Keratinocyte (primary cell): ENCODE results near the gene SYNE1. TPM values are rescaled to one million over a fixed set of nuclear protein-coding genes. Genes with fewer than 3 reads are reported as not detected.

Source experiments
- DNase-seq: peaks from one replicate; pipeline ENCODE4 v3.0.0-alpha.2; 2011; ENCODE audit warnings: low read depth, missing footprints, low spot score
- FAIRE-seq: peaks from 2 replicates; lab custom pipeline; 2011; peaks lifted over from hg19 to GRCh38; lab: Jason Lieb, UNC
- H2AFZ ChIP-seq: 2 replicates; pipeline ENCODE4 v1.6.0; 2012; ENCODE audit warnings: low read length, control low read depth, inconsistent platforms; ENCODE audit not compliant: control insufficient read depth
- H3K27ac ChIP-seq: 2 replicates; pipeline ENCODE4 v1.5.1; 2011; ENCODE audit warnings: low read length; ENCODE audit not compliant: control insufficient read depth, insufficient read depth
- H3K27me3 ChIP-seq: 3 replicates; pipeline ENCODE4 v1.6.0; 2011; ENCODE audit warnings: low read length; ENCODE audit not compliant: control insufficient read depth, insufficient read depth; ENCODE audit errors: extremely low read depth
- H3K36me3 ChIP-seq, 2 experiments: 2 replicates in 1 of 2; 3 replicates in 1 of 2; pipeline ENCODE4 v1.5.1; 2011; ENCODE audit warnings: low read length in 2 of 2, mild to moderate bottlenecking in 1 of 2; ENCODE audit not compliant: control insufficient read depth in 2 of 2, insufficient read depth in 2 of 2; ENCODE audit errors: extremely low read depth in 1 of 2
- H3K4me1 ChIP-seq: 3 replicates; pipeline ENCODE4 v1.5.1; 2011; ENCODE audit warnings: low read length; ENCODE audit not compliant: control insufficient read depth, insufficient read depth; ENCODE audit errors: extremely low read depth
- H3K4me2 ChIP-seq: 3 replicates; pipeline ENCODE4 v1.6.0; 2011; ENCODE audit warnings: low read depth, low read length; ENCODE audit not compliant: control insufficient read depth, insufficient read depth; ENCODE audit errors: extremely low read depth
- H3K4me3 ChIP-seq, 3 experiments: fragments of 200-600 bp in 1 of 3; sonication (generic) in 1 of 3; 2 replicates in 2 of 3; 3 replicates in 1 of 3; pipeline ENCODE4 v1.5.1; 2011 to 2016; ENCODE audit warnings: low read length in 3 of 3, mild to moderate bottlenecking in 3 of 3, control low read depth in 2 of 3, inconsistent platforms in 1 of 3, low read depth in 1 of 3, mixed read lengths in 1 of 3, mixed run types in 1 of 3, moderate library complexity in 1 of 3; ENCODE audit not compliant: control insufficient read depth in 2 of 3, insufficient read depth in 2 of 3; ENCODE audit errors: extremely low read depth in 1 of 3
- H3K79me2 ChIP-seq: 2 replicates; pipeline ENCODE4 v1.6.0; 2012; ENCODE audit warnings: low read length; ENCODE audit not compliant: control insufficient read depth, insufficient read depth
- H3K9ac ChIP-seq: 3 replicates; pipeline ENCODE4 v1.6.0; 2011; ENCODE audit warnings: low read length; ENCODE audit not compliant: control insufficient read depth, insufficient read depth; ENCODE audit errors: extremely low read depth
- H3K9me1 ChIP-seq: 3 replicates; pipeline ENCODE4 v1.6.0; 2011; ENCODE audit warnings: low read length; ENCODE audit not compliant: control insufficient read depth, insufficient read depth; ENCODE audit errors: extremely low read depth
- H3K9me3 ChIP-seq: 2 replicates; pipeline ENCODE4 v1.5.1; 2012; ENCODE audit warnings: low read depth, low read length; ENCODE audit not compliant: control insufficient read depth
- H4K20me1 ChIP-seq: 3 replicates; pipeline ENCODE4 v1.6.0; 2011; ENCODE audit warnings: low read length; ENCODE audit not compliant: control insufficient read depth, insufficient read depth; ENCODE audit errors: extremely low read depth
- CTCF ChIP-seq, 3 experiments: IDR thresholded peaks in 1 of 3; conservative IDR thresholded peaks in 1 of 3; optimal IDR thresholded peaks in 1 of 3; 2 replicates in 2 of 3; 3 replicates in 1 of 3; pipeline versions ENCODE3 to v1.5.1; 2011; ENCODE audit warnings: low read length in 3 of 3, mild to moderate bottlenecking in 3 of 3, moderate library complexity in 2 of 3, control low read depth in 1 of 3, inconsistent platforms in 1 of 3; ENCODE audit not compliant: insufficient read depth in 2 of 3; ENCODE audit errors: extremely low read depth in 1 of 3
- EZH2 ChIP-seq: IDR thresholded peaks from one replicate; pipeline ENCODE4 v1.6.1; 2012; ENCODE audit warnings: inconsistent platforms, mild to moderate bottlenecking, low read length, moderate library complexity
- dilution Hi-C: fragments of 300-500 bp; cut with MboI; formaldehyde crosslinking; loops from one replicate; pipeline ENCODE4 v1.7.0; 2020; ENCODE audit warnings: low sequenced_read_pairs; ENCODE audit not compliant: extremely low pct_ligation_motif_present
- polyA plus RNA-seq, 5 experiments: library from polyadenylated mRNA; depleted of rRNA in 3 of 5; stranded (reverse) in 3 of 5; stranded (forward) in 1 of 5; unstranded in 1 of 5; fragments of >200 nt; gene quantifications; 1 replicate in 1 of 5; 2 replicates in 3 of 5; 3 replicates in 1 of 5; pipeline versions ENCODE4 v1.2.1 to v1.2.3, GENCODE V29; 2011 to 2012; ENCODE audit warnings: missing spikeins in 2 of 5, low read depth in 1 of 5, low replicate concordance in 1 of 5

The SYNE1 gene
- polyA plus RNA-seq, 1 donor (not counting 4 experiments of a cell fraction or from before 2014, with no cell fraction given), result 4.0 TPM

- Histone ChIP-seq H3K36me3 (no peaks in the 10 kb centered on the region), H3K9me1 (no peaks in the 10 kb centered on the region), H3K27ac (no peak overlapping the region), H3K9ac (no peak overlapping the region), H3K79me2 (no peaks in the 10 kb centered on the region), H3K4me1 (no peaks in the 10 kb centered on the region), H3K4me2 (no peak overlapping the region), H3K4me3 (no peak overlapping the region), H4K20me1 (no peaks in the 10 kb centered on the region), H3K9me3 (no peaks in the 10 kb centered on the region), H3K27me3 (no peaks in the 10 kb centered on the region), H2AFZ (no peak overlapping the region)
- no peak for DNase-seq
- TF ChIP-seq EZH2, result no peak
- TF ChIP-seq CTCF (optimal IDR thresholded peaks at IDR 0.05 in 1 of 3, IDR thresholded peaks at IDR 0.05 in 1 of 3, conservative IDR thresholded peaks at IDR 0.05 in 1 of 3; ENCODE audit: extremely low read depth in 1 of 3, insufficient read depth in 2 of 3, low read length in 3 of 3), result no peak
- dilution Hi-C loops, result no loop called here
- FAIRE-seq, result no peak
These were observed 293.3 kb downstream of the SYNE1 start for GRCh38 chr6:152343735-152344360.

- Histone ChIP-seq H4K20me1 (no peaks in the 10 kb centered on the region), H3K9me1 (no peaks in the 10 kb centered on the region), H3K79me2 (no peaks in the 10 kb centered on the region), H3K9ac (no peak overlapping the region), H3K4me3 (no peak overlapping the region), H3K27ac (no peak overlapping the region), H3K4me2 (no peak overlapping the region), H3K4me1 (no peaks in the 10 kb centered on the region), H3K9me3 (no peaks in the 10 kb centered on the region), H2AFZ (no peak overlapping the region), H3K36me3 (no peaks in the 10 kb centered on the region), H3K27me3 (no peaks in the 10 kb centered on the region)
- TF ChIP-seq EZH2, result no peak
- TF ChIP-seq CTCF (optimal IDR thresholded peaks at IDR 0.05 in 1 of 3, IDR thresholded peaks at IDR 0.05 in 1 of 3, conservative IDR thresholded peaks at IDR 0.05 in 1 of 3; ENCODE audit: extremely low read depth in 1 of 3, insufficient read depth in 2 of 3, low read length in 3 of 3), result no peak
- dilution Hi-C loops, result no loop called here
- no peak for DNase-seq
- no peak for FAIRE-seq
These were observed 295.6 kb downstream of the SYNE1 start for GRCh38 chr6:152341596-152341995.
